Stimulated activated CD4-positive, alpha-beta T cell treated with anti-CD3 and anti-CD28 coated beads, Interleukin-1b, Interleukin-23, amount 100 ng/mL, for 48 hours (primary cell): ENCODE data around the gene SLC2A10.
A peak's percentile ranks its signal among the peaks of the same experiment; 100 is the strongest.

Experiments used
- DNase-seq: peaks from one replicate; pipeline ENCODE4 v3.0.0-alpha.2; 2020

SLC2A10 gene

GRCh38 chr20:46682063-46682821, 27.2 kb upstream of the SLC2A10 start:
- DNase-seq, result no peak

GRCh38 chr20:46683011-46683667, 26.3 kb upstream of the SLC2A10 start:
- no peak for DNase-seq

DNA sequence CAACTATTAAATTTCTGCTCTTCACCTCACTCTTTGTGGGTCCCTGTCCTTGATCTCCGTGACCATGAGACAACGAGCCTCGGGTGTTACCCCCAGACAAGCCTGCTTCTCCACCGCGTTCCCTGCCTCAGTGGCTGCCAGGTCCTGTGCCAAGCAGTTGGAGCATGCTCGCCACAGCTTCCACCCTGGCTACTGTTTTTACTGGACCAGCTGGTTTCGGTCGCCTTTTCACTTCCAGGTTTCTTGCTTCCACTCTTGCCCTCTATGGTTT, 25.8 kb upstream of the SLC2A10 start:
- DNase-seq, result no peak

DNA sequence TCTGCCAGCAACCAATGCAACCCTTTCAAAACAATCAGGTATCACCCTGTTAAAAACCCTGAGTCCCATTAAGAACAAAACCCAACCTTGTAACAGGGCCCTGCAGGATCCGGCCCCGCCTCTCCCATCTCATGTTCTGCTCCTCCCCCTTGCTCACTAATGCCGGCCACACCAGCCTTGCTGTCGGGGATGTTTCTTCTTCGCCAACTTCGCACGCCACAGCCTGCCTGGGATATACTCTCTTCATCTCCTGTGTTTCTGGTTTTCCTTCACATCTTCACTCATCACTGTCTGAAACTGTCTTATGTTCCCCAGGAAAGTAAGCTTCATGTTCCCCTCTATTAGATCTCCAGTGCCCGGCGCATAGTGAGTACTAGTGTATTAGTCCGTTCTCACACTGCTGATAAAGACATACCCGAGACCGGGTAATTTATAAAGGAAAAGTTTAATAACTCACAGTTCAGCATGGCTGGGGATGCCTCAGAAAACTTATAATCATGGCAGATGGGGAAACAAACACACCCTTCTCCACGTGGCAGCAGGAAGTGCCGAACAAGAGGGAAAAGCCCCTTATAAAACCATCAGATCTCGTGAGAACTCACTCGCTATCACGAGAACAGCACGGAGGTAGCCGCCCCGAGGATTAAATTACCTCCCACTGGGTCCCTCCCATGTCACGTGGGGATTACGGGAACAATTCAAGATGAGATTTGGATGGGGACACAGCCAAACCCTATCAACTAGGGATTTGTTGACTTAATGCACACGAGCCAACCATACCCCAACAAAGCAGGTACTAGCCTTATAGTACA, 25.3 kb upstream of the SLC2A10 start:
- no peak for DNase-seq

- DNase-seq, result no peak
Measured at GRCh38 chr20:46688151-46689081, 21.0 kb upstream of the SLC2A10 start.

DNA sequence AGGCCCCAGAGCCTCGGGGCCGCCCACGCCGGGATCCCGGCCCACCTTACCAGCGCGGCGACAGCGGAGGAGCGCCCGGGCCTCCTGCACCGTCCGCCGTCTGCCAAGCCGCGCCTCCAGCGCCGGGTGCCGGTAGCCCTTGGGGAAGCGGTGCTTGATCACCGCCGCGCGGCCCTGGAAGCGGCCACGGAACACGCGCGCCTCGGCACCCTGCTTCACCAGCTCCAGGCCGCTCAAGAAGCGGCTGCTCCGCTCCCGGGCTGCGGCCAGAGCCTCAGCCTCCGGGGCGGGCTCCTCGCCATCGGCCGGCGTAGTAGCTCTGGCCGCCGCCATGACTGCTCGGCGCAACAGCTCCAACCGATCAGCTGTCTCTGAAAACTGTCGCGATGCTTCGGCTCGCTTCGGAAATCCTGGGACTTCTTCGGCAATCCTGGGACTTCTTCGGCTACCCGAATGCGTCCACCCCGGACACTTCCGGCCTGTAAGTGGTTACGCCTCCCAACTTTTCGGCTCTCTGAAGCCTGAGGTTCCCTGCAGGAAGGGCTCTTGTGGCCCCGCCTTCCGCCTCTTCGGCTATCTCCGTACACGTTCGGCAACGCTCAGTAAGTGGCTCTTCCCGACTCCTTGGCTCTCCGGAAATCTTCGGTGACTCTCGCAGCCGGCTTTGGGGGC, 20.2 kb upstream of the SLC2A10 start, which contains the start of gene TP53RK:
TP53RK (minus strand) TSS at position 363 of the 672 bp plus-strand sequence; CDS start at position 333, 30 bp downstream.
- peak; percentile 98 for DNase-seq

- DNase-seq, result no peak
Measured at GRCh38 chr20:46689754-46690085, 19.7 kb upstream of the SLC2A10 start.

DNA sequence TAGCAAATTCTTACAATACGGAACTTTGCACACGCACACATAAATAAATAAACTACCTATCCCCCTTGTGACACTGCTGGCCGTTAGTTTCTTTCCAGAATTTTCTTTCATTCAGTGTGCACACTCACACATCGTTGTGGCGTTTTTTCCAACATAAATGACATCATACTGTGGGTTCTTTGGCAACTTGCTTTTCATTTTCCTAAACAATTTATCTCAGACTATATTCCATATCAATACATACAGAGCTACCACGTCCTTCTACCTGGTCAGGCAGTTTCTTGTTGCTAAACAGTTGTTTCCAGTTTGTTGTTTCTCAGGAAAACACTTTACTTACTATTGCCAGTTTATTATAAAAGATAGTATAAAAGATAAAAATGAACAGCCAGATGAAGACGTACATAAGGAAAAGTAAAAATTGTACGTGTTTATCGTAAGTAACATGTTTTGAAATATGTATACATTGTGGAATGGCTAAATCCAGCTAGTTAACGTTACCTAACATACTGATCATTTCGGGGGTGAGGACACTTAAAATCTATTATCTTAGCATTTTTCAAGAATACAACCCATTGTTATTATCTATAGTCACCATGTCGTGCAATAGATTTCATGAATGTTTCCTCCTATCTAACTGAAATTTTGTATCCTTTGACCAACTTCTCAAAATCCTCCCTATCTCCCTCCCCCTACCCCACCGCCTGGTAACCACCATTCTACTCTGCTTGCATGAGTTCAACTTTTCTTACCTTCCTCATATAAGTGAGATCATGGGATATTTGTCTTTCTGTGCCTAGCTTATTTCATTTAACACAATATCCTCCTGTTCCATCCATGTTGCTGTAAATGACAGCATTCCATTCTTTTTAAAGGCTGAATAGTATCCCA, 19.0 kb upstream of the SLC2A10 start:
- DNase-seq, result no peak

- no peak for DNase-seq
Measured at GRCh38 chr20:46691196-46691595, 18.3 kb upstream of the SLC2A10 start.

GRCh38 chr20:46694484-46694883, 15.0 kb upstream of the SLC2A10 start:
- no peak for DNase-seq

- DNase-seq, result no peak
Measured at GRCh38 chr20:46695892-46696291, 13.6 kb upstream of the SLC2A10 start.

GRCh38 chr20:46696791-46697279, 12.6 kb upstream of the SLC2A10 start:
- no peak for DNase-seq

GRCh38 chr20:46698788-46699187, 10.7 kb upstream of the SLC2A10 start:
- no peak for DNase-seq

DNA sequence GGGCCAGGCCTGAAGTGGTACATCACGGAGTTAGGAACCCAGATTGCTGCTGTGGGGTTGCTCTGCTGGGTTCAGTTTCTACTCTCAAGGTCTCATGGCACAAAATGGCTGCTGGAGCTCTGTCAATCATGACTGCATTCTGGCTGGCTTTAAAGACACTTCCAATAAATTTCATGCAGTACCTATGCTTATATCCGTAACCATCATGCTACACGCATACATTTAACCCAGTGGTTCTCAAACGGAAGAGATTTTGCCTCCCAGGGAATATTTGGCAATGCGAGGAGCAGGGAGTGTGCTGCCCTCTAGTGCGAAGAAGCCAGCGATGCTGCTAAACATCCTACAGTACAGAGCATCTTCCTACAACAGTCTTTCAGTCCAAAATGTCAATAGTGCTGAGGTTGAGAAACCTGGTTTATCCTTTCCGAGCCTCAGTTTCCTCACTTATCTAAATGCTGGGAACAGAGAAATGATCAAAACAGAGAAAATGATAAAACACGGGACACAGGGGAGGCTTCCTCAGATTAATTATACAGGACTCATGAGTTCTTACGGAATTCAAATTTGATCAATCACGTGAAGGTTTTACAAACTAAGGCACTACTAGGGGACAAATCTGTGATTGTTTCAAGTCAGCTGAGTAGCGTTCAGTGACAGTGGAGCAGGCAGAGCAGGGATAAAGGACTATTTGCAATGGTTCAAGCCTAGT, 9.6 kb upstream of the SLC2A10 start:
- no peak for DNase-seq

DNA sequence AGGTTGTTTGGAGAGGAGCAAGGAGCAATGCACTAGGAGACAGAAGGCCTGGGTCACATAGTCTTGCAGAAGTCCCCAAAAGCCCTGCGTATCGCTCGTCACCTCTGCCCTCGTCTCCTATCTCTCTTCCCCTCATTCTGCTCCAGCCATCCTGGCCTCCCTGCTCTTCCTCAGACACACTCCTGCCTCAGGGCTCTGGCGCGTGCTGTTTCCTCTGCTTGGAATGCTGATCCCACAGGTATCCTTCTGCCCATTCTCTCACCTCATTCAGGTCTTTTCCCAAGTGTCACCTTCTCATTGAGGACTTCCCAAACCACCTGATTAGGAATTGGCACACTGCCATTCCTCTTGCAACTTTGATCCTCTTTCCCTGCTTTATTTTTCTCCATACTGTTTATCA, 9.0 kb upstream of the SLC2A10 start:
- DNase-seq, result no peak

DNA sequence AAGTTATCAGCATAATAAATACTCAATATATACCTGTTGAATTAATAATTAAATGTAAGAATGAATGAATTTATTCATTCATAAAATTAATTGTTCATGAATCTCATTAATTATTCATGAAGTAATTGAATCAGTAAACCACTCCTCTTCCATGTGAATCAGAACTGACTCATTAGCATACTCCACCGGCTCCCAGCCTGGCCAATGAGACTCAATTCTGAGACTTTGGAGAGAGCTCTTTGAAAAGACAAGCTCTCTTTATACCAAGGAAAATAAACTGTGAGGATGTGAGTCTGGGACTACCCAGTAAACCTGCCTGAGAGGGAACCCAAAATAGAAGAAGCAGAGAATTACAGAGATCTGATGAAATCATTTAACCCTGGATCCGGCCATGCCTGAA, 8.4 kb upstream of the SLC2A10 start:
- DNase-seq, result no peak

DNA sequence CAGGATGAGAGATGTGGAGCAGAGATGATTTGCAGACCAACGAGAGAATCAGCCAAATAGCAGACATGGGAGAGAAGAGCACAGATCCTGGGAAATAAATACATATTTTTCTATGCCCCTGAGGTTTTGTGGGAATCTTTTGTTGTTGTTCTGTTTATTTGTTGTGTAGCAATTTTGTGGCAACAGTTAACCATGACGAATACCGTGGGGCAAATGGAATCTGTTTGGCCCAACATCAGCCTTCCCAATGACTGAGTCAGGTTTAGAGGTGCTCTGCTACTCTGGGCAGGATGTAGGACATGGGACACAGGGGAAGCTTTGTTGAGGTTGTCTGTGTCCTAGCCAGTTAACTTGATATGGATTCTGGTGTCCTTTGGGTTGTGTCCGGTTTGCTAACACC, 7.9 kb upstream of the SLC2A10 start:
- DNase-seq, result no peak

DNA sequence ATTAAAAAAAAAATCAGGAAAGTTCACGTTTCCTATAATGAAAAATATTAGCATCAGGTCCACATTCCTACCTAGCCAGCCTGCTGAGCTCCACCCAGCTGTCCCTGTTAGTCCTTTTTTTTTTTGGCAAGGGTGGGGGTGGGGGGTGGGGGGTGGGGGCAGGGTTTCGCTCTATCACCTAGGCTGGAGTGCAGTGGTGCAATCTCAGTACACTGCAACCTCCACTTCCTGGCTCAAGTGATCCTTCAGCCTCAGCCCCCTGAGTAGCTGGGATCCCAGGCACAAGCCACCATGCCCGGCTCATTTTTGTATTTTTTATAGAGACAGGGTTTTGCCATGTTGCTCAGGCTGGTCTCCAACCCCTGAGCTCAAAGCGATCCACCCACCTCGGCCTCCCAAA, 7.5 kb upstream of the SLC2A10 start:
- no peak for DNase-seq

DNA sequence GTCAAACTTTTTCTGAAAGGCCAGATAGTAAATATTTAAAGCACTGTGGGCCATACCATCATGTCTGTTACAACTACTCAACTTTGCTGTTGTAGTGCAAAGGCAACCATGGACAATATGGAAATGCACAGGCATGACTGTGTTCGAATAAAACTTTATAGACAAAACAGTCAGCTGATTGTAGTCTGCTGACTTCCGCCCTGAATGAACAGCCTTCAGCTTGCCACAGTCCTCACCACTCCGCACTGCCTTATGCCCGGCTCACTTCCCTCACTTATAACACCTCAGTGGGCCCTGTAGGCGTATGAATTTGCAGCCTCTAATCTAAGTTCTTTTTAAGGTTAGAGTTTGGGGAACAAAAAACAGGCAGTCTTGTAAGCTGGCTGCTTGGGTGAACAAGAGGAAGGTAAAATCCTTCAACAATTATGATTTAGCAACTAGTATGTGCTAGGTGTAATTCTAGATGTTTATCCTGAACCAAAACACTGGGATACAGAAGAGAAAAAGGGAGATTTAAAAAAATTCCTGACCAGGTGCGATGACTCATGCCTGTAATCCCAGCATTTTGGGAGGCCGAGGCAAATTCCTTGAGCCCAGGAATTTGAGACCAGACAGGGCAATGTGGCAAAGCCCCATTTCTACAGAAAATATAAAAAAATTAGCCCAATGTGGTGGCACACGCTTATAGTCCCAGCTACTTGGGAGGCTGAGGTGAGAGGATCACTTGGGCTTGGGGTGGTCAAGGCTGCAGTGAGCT, 6.8 kb upstream of the SLC2A10 start:
- DNase-seq, result no peak

DNA sequence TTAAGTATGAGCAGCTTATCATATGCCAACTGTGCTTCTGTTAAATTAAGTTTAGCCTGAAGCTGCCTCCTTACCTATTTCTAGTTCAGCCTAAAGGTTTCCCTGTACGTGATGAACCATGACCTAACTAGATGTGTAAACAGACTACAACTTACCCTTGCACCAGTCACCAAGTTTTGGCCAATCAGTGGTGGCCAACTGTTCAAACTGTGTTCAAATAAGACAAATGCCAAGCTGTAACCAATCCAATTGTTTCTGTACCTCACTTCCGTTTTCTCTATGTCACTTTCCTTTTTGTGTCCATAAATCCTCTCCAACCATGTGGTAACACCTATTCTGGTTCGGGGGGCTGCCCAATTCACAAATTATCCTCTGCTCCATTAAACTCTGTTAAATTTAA, 6.0 kb upstream of the SLC2A10 start:
- DNase-seq, result no peak
